ENCODE data around the gene INVS.

DNA sequence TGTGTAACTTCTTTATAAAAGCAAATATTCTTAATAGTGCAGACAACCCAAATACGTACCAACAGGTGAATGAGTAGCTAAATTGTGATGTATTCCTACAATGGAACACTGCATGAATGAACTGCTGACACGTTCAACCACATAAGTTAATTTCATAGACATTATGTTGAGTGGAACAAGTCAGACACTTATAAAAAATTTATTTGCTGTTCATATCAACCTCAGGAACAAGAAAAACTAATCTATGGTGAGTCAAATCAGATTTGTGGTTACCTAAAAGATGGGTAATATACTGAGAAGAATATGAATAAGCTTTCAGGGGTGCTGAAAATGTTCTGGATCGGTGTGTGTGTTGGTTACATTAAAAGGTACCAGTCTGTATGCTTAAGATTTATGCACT is 35.7 kb downstream of the INVS start:
- TF ChIP-seq, protein P1, sequence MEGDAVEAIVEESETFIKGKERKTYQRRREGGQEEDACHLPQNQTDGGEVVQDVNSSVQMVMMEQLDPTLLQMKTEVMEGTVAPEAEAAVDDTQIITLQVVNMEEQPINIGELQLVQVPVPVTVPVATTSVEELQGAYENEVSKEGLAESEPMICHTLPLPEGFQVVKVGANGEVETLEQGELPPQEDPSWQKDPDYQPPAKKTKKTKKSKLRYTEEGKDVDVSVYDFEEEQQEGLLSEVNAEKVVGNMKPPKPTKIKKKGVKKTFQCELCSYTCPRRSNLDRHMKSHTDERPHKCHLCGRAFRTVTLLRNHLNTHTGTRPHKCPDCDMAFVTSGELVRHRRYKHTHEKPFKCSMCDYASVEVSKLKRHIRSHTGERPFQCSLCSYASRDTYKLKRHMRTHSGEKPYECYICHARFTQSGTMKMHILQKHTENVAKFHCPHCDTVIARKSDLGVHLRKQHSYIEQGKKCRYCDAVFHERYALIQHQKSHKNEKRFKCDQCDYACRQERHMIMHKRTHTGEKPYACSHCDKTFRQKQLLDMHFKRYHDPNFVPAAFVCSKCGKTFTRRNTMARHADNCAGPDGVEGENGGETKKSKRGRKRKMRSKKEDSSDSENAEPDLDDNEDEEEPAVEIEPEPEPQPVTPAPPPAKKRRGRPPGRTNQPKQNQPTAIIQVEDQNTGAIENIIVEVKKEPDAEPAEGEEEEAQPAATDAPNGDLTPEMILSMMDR (conservative IDR thresholded peaks at IDR 0.05), result no peak
- TF ChIP-seq ZFX (IDR thresholded peaks at IDR 0.05), result no peak
